AG10803 (cell line): ENCODE measurements around the gene CAMK2A.

ENCODE experiments used
- DNase-seq: peaks from one replicate; pipeline ENCODE4 v3.0.0; 2010; ENCODE audit warnings: low read depth
- H3K4me3 ChIP-seq: 2 replicates; pipeline ENCODE4 v1.5.1; 2011; ENCODE audit warnings: mild to moderate bottlenecking, low read length, control low read depth
- TF ChIP-seq, protein P1 (sequence below): conservative IDR thresholded peaks from 2 replicates; pipeline ENCODE4 v1.5.1; 2011; ENCODE audit warnings: mild to moderate bottlenecking, low read length, control low read depth, inconsistent platforms

The CAMK2A gene

DNA sequence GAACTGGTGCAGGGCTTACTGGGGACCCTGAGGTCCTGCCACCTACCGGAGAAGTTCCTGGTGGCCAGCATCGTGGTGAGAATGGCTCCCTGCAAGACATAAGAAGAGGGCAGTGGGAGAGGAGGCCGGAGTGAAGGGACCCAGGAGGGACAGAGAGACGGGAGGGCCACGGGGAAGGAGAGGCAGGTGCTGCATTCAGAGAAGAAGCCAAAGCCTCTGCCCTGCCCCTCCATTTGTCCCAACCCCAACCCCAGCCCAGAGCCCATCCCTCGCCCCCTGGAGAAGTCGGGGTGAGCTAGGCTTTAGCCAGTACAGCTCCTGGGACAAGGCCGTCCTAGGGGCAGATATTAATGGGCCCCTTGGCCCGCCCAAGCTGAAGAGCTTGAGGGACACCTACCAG, 41.8 kb downstream of the CAMK2A start:
- no peak for DNase-seq
- H3K4me3 ChIP-seq = no peak overlapping the region
- TF ChIP-seq, protein P1, sequence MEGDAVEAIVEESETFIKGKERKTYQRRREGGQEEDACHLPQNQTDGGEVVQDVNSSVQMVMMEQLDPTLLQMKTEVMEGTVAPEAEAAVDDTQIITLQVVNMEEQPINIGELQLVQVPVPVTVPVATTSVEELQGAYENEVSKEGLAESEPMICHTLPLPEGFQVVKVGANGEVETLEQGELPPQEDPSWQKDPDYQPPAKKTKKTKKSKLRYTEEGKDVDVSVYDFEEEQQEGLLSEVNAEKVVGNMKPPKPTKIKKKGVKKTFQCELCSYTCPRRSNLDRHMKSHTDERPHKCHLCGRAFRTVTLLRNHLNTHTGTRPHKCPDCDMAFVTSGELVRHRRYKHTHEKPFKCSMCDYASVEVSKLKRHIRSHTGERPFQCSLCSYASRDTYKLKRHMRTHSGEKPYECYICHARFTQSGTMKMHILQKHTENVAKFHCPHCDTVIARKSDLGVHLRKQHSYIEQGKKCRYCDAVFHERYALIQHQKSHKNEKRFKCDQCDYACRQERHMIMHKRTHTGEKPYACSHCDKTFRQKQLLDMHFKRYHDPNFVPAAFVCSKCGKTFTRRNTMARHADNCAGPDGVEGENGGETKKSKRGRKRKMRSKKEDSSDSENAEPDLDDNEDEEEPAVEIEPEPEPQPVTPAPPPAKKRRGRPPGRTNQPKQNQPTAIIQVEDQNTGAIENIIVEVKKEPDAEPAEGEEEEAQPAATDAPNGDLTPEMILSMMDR = no peak

DNA sequence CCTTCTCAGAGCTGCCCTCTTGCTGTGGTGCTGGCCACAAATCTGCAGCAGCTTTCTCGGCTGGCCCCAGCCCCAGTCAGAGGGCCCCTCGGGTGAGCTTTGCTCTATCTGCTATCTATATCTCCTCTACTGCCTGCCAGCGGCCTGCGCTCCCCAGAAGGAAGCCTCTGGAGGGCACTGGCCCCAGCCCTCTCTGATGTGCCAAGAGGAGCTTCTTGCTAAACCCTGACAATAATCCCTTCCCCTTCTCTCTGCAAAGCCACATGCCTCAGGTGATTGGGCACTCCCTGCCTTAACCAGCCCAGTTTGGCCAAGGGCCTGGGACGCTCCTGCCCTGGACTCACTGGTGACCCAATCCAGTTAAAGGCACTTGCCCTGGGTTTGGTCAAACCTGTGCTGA, 42.7 kb downstream of the CAMK2A start:
- DNase-seq = no peak
- TF ChIP-seq, protein P1 = no peak
- H3K4me3 ChIP-seq = no peak overlapping the region

GRCh38 chr5:150246429-150246828, 43.1 kb downstream of the CAMK2A start:
- no peak overlapping the region for H3K4me3 ChIP-seq
- DNase-seq = no peak
- TF ChIP-seq, protein P1 = no peak

DNA sequence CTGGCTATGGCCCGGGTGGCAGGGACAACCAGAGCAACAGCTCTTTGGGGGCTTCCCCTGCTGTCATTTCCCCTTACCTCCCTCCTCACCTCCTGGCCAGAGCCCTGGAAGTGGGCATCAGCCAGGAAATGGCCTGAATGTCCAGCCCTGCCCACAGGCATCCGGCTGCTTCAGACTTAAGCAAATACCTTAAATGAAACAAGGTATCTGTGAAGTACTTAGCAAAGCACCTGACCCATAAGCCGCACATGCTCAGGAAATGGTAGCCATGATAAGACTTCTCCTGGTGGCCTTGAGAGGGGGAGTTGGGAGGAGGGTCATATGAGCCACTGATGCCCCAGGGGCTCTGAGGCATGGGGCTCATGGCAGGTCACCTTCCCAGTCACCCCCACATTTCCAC, 43.8 kb downstream of the CAMK2A start:
- DNase-seq = no peak
- H3K4me3 ChIP-seq = no peak overlapping the region
- TF ChIP-seq, protein P1 = no peak

- H3K4me3 ChIP-seq = no peak overlapping the region
- peak; percentile 22 for DNase-seq
- TF ChIP-seq, protein P1 = no peak
These were observed 44.3 kb downstream of the CAMK2A start for GRCh38 chr5:150245111-150245789.

- TF ChIP-seq, protein P1 = no peak
- H3K4me3 ChIP-seq = no peak overlapping the region
- DNase-seq = no peak
These were observed 45.4 kb downstream of the CAMK2A start for GRCh38 chr5:150244209-150244608.

DNA sequence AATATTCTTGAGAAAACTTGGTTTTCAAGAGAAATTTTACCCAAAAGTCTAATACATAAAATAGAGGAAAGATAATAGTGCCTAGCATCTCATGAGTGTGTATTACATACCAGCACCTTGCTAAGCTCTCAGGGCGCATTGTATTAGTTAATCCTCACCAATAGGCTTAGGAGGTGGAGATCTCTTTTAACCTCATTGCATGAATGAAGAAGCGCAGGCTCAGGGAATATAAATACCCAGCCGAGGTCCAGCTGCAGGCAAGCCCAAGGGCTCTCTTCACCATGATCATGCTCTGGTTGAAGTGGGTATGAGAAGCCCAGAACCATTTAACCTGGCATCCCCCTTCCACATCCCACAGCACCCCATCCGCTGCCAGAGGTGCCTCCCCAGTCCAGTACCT, 46.0 kb downstream of the CAMK2A start:
- H3K4me3 ChIP-seq = no peak overlapping the region
- TF ChIP-seq, protein P1 = no peak
- no peak for DNase-seq
